Gastrocnemius medialis (tissue), 4 donors: Measurements from ENCODE around the gene KCNS1. TPM values are rescaled to one million over a fixed set of nuclear protein-coding genes. Genes with fewer than 3 reads are reported as not detected.

Source experiments
- ATAC-seq, 2 donors: fragments of 150-250 bp; one replicate each; pipeline ENCODE4 v1.9.1; 2016
- DNase-seq, 2 donors: peaks; one replicate each; pipeline ENCODE4 v3.0.0-alpha.2; 2019
- H3K27ac ChIP-seq, 4 donors: fragments of 200-600 bp; sonication (generic); 1 replicate in 1 of 4; 2 replicates in 3 of 4; pipeline ENCODE4 v1.5.1; 2016 to 2018; ENCODE audit warnings: mild to moderate bottlenecking in 2 of 4, moderate library complexity in 1 of 4
- H3K27me3 ChIP-seq, 3 donors: fragments of 200-600 bp; sonication (generic) in 2 of 3; 1 replicate in 1 of 3; 2 replicates in 2 of 3; pipeline versions ENCODE4 v1.5.1 to v1.6.0; 2016 to 2019; ENCODE audit warnings: mild to moderate bottlenecking in 1 of 3, moderate library complexity in 1 of 3
- H3K36me3 ChIP-seq, 2 donors: fragments of 200-600 bp; sonication (generic) in 1 of 2; one replicate each; pipeline ENCODE4 v1.5.1; 2017 to 2018
- H3K4me1 ChIP-seq, 2 donors: fragments of 200-600 bp; sonication (generic) in 1 of 2; one replicate each; pipeline ENCODE4 v1.5.1; 2016 to 2017; ENCODE audit warnings: mild to moderate bottlenecking in 2 of 2
- H3K4me3 ChIP-seq, 4 donors: fragments of 200-600 bp; sonication (generic) in 3 of 4; 1 replicate in 1 of 4; 2 replicates in 3 of 4; pipeline ENCODE4 v1.5.1; 2016 to 2019; ENCODE audit warnings: mild to moderate bottlenecking in 2 of 4
- H3K9me3 ChIP-seq, 3 donors: fragments of 200-600 bp; sonication (generic) in 2 of 3; 1 replicate in 1 of 3; 2 replicates in 2 of 3; pipeline ENCODE4 v1.5.1; 2016 to 2019
- POLR2A ChIP-seq, 2 donors: fragments of 450-650 bp; IDR thresholded peaks; one replicate each; pipeline ENCODE4 v1.6.1; 2017; ENCODE audit warnings: antibody characterized with exemption in 2 of 2, mild to moderate bottlenecking in 2 of 2, moderate library complexity in 2 of 2
- in situ Hi-C, 4 donors: fragments of 200-750 bp; cut with MboI; loops; one replicate each; pipeline versions ENCODE4 v1.15.0 to v1.8.0; 2017; ENCODE audit warnings: low sequenced_read_pairs in 4 of 4
- intact Hi-C: fragments of 100-400 bp; cut with DNase I; formaldehyde crosslinking; loops from one replicate; pipeline ENCODE4 v1.15.1; 2023; ENCODE audit warnings: low total_unique reads
- total RNA-seq, 4 donors: library from RNA; depleted of rRNA; stranded (reverse); fragments of >200 nt; gene quantifications; one replicate each; pipeline versions ENCODE4 v1.1.0 to v1.2.3, GENCODE V29; 2016
- TF ChIP-seq, protein P1 (sequence below), 5 experiments: fragments of 450-650 bp in 3 of 5; fragments of 200-600 bp in 2 of 5; sonication (generic) in 2 of 5; IDR thresholded peaks in 4 of 5; conservative IDR thresholded peaks in 1 of 5; 1 replicate in 4 of 5; 2 replicates in 1 of 5; pipeline ENCODE4 v1.5.1; 2016 to 2019; ENCODE audit warnings: antibody characterized with exemption in 5 of 5, mild to moderate bottlenecking in 3 of 5, moderate library complexity in 3 of 5

KCNS1 gene
- total RNA-seq, 4 donors from 2014 or later, result not detected

- Histone ChIP-seq H3K27me3 (no peaks in the 10 kb centered on the region), H3K4me1 (peaks cover 0 to 4% of the 10 kb centered on the region in 2 donors), H3K9me3 (no peaks in the 10 kb centered on the region), H3K4me3 (no peak overlapping the region), H3K36me3 (no peaks in the 10 kb centered on the region), H3K27ac (no peak overlapping the region)
- no peak for TF ChIP-seq POLR2A (IDR thresholded peaks at IDR 0.05)
- TF ChIP-seq, protein P1, sequence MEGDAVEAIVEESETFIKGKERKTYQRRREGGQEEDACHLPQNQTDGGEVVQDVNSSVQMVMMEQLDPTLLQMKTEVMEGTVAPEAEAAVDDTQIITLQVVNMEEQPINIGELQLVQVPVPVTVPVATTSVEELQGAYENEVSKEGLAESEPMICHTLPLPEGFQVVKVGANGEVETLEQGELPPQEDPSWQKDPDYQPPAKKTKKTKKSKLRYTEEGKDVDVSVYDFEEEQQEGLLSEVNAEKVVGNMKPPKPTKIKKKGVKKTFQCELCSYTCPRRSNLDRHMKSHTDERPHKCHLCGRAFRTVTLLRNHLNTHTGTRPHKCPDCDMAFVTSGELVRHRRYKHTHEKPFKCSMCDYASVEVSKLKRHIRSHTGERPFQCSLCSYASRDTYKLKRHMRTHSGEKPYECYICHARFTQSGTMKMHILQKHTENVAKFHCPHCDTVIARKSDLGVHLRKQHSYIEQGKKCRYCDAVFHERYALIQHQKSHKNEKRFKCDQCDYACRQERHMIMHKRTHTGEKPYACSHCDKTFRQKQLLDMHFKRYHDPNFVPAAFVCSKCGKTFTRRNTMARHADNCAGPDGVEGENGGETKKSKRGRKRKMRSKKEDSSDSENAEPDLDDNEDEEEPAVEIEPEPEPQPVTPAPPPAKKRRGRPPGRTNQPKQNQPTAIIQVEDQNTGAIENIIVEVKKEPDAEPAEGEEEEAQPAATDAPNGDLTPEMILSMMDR (IDR thresholded peaks at IDR 0.05 in 4 of 5, conservative IDR thresholded peaks at IDR 0.05 in 1 of 5), result no peak
- intact Hi-C loops (no loop called here), in situ Hi-C loops (loop anchor here in 1 of 4 donors (25.0 kb wide), 1 partner anchor 91 kb away; the partner anchor contains the start of genes STK4 and TOMM34)
- no peak for ATAC-seq
- DNase-seq, result no peak
Measured at GRCh38 chr20:45053430-45054351, 47.2 kb downstream of the KCNS1 start.

- DNase-seq (no peak), ATAC-seq (no peak)
- no peaks in the 10 kb centered on the region for H3K27me3 ChIP-seq
- H3K4me1 ChIP-seq, result peaks cover 0 to 4% of the 10 kb centered on the region in 2 donors
- H3K4me3 ChIP-seq, result no peak overlapping the region
- in situ Hi-C loops, result loop anchor here in 1 of 4 donors (25.0 kb wide), 1 partner anchor 91 kb away; the partner anchor contains the start of genes STK4 and TOMM34
- intact Hi-C loops, result no loop called here
- H3K9me3 ChIP-seq, result no peaks in the 10 kb centered on the region
- no peaks in the 10 kb centered on the region for H3K36me3 ChIP-seq
- no peak overlapping the region for H3K27ac ChIP-seq
- no peak for TF ChIP-seq POLR2A (IDR thresholded peaks at IDR 0.05)
- TF ChIP-seq, protein P1 (IDR thresholded peaks at IDR 0.05 in 4 of 5, conservative IDR thresholded peaks at IDR 0.05 in 1 of 5), result no peak
Measured at GRCh38 chr20:45052698-45053429, 48.1 kb downstream of the KCNS1 start.

- no peaks in the 10 kb centered on the region for H3K9me3 ChIP-seq
- TF ChIP-seq POLR2A (IDR thresholded peaks at IDR 0.05), result no peak
- H3K36me3 ChIP-seq, result no peaks in the 10 kb centered on the region
- no peak overlapping the region for H3K4me3 ChIP-seq
- DNase-seq, result no peak
- ATAC-seq, result no peak
- intact Hi-C loops, result no loop called here
- H3K27ac ChIP-seq, result no peak overlapping the region
- in situ Hi-C loops, result loop anchor here in 1 of 4 donors (25.0 kb wide), 1 partner anchor 89 kb away; the partner anchor contains the start of genes STK4 and TOMM34
- H3K27me3 ChIP-seq, result no peaks in the 10 kb centered on the region
- H3K4me1 ChIP-seq, result peaks cover 0 to 4% of the 10 kb centered on the region in 2 donors
Measured at GRCh38 chr20:45051204-45052060, 49.5 kb downstream of the KCNS1 start.

DNA sequence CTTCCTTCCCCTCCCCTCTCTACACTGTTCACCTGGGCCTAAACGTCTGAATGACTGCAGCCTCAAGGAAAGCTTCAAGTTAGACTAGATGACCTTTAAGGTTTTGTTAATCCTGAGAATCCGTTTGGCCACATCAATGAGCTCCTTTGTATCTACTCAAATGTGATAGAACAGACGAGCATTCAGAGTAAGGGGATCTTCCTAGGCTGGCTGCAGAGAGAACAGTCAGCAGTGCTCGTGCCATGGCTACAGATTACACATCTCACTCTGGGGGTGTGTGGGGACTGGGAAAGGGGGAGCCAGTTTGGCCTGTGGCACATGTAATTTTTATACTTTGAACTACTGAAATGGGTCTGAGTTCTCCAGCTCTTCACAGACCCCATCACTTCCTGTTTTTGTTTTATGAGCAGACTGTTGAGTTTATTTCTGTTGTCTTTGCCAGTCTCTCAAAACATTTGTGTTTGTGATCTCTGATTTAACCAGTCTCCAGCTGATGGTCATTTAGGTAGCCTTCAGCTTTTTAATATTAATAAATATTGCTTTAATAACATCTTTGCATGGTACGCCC, 50.9 kb downstream of the KCNS1 start:
- no peak overlapping the region for H3K27ac ChIP-seq
- intact Hi-C loops, result no loop called here
- in situ Hi-C loops, result loop anchor here (10.0 to 25.0 kb wide), 5 partner anchors 45 to 387 kb away; partner anchors contain the start of genes MATN4 (in 1 of the 4), RBPJL (in 1 of the 4), STK4 (in 1 of the 4) and TOMM34 (in 1 of the 4)
- ATAC-seq (no peak), DNase-seq (no peak)
- H3K27me3 ChIP-seq, result no peaks in the 10 kb centered on the region
- no peaks in the 10 kb centered on the region for H3K36me3 ChIP-seq
- H3K4me3 ChIP-seq, result no peak overlapping the region
- no peaks in the 10 kb centered on the region for H3K9me3 ChIP-seq
- peaks cover 4 to 9% of the 10 kb centered on the region in 2 donors for H3K4me1 ChIP-seq
- TF ChIP-seq POLR2A (IDR thresholded peaks at IDR 0.05), result no peak
- TF ChIP-seq, protein P1 (IDR thresholded peaks at IDR 0.05 in 4 of 5, conservative IDR thresholded peaks at IDR 0.05 in 1 of 5), result no peak
